ENCODE measurements around the gene TMEM87A. TPM values are rescaled to one million over a fixed set of nuclear protein-coding genes. Genes with fewer than 3 reads are reported as not detected.

Gene TMEM87A
- total RNA-seq, 1 donor from 2014 or later, result 49.5 TPM

DNA sequence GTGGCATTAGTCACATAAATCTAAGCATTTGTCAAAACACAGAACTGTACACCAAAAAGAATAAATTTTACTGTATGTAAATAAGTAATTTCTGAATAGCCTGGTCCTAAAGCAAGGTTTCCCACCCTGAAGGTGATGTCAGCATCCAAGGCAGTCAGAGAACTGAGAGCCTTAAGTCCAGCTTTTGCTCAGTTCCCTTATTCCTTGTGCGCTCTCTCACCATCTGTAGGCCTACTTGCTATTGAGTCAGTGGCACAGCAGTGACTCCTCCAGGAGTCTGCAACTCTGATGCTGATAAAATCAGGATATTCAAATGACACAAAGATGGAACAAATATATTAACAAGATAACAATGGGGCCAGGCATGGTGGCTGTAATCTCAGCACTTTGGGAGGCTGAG is 87.4 kb downstream of the TMEM87A start:
- TF ChIP-seq, protein P1, sequence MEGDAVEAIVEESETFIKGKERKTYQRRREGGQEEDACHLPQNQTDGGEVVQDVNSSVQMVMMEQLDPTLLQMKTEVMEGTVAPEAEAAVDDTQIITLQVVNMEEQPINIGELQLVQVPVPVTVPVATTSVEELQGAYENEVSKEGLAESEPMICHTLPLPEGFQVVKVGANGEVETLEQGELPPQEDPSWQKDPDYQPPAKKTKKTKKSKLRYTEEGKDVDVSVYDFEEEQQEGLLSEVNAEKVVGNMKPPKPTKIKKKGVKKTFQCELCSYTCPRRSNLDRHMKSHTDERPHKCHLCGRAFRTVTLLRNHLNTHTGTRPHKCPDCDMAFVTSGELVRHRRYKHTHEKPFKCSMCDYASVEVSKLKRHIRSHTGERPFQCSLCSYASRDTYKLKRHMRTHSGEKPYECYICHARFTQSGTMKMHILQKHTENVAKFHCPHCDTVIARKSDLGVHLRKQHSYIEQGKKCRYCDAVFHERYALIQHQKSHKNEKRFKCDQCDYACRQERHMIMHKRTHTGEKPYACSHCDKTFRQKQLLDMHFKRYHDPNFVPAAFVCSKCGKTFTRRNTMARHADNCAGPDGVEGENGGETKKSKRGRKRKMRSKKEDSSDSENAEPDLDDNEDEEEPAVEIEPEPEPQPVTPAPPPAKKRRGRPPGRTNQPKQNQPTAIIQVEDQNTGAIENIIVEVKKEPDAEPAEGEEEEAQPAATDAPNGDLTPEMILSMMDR (IDR thresholded peaks at IDR 0.05), result no peak
- Mint-ChIP-seq H3K4me3 (ENCODE audit: unreplicated experiment) (no peak overlapping the region), H3K27me3 (ENCODE audit: low read depth) (no peaks in the 10 kb centered on the region), H3K27ac (ENCODE audit: unreplicated experiment) (no peak overlapping the region), H3K4me1 (ENCODE audit: low read depth) (no peaks in the 10 kb centered on the region), H3K36me3 (ENCODE audit: low read depth) (peaks cover 50% of the 10 kb centered on the region), H3K9me3 (ENCODE audit: low read depth) (no peaks in the 10 kb centered on the region)
- no peak for DNase-seq (ENCODE audit: low spot score)

DNA sequence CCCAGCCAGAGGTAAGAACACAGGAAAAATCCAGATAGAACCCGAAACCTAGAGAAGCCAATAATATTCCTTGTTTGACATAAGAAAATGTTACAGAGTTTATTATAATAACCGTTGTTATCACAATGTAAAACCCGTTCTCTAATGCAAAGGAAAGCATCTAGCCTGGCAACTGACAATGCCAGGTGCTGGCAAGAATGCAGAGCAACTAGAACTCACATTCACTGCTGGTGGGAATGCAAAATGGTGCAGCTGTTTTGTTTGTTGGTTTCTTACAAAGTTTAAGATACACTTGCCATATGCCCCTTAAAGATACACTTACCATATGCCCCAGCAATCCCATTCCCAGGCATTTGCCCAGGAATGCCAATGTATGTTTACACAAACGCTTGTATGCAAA is 88.5 kb downstream of the TMEM87A start:
- no peak for DNase-seq (ENCODE audit: low spot score)
- no peaks in the 10 kb centered on the region for H3K4me1 Mint-ChIP-seq (ENCODE audit: low read depth)
- TF ChIP-seq, protein P1 (IDR thresholded peaks at IDR 0.05), result no peak
- H3K27me3 Mint-ChIP-seq (ENCODE audit: low read depth), result no peaks in the 10 kb centered on the region
- H3K9me3 Mint-ChIP-seq (ENCODE audit: low read depth), result no peaks in the 10 kb centered on the region
- no peak overlapping the region for H3K27ac Mint-ChIP-seq (ENCODE audit: unreplicated experiment)
- no peak overlapping the region for H3K4me3 Mint-ChIP-seq (ENCODE audit: unreplicated experiment)
- peaks cover 49% of the 10 kb centered on the region for H3K36me3 Mint-ChIP-seq (ENCODE audit: low read depth)

DNA sequence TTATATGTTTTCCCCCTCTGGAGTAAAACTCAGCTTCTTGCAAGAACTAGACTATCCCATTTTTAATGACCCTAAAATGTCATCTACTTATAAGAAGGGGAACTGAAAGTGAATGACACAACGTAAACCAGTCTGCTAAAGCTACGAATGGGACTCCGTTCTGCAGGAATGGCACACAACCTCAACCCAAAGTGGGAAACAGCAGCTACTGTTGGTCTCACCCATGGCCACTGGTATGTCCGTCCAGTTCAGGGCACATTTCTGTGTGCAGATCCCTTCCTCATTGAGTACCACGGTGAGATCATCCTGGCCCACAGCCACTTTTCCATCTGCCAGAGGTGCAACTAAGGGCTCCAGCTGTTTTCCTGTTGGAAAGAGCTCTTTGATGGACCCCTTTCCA is 88.9 kb downstream of the TMEM87A start:
- TF ChIP-seq, protein P1 (IDR thresholded peaks at IDR 0.05), result no peak
- peaks cover 50% of the 10 kb centered on the region for H3K36me3 Mint-ChIP-seq (ENCODE audit: low read depth)
- no peak for DNase-seq (ENCODE audit: low spot score)

DNA sequence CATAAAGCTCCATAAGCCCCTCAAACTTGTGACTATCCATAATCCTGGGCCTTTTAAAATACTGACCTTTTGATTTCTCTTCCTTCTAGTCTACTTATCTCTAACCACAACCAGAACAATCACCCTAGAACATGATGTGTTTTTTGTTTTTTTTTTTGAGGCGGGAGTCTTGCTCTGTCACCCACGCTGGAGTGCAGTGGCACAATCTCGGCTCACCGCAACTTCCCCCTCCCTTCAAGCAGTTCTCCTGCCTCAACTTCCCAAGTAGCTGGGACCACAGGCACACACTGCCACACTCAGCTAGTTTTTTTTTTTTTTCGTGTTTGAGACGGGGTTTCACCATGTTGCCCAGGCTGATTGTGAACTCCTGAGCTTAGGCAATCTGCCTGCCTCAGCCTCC is 90.3 kb downstream of the TMEM87A start:
- Mint-ChIP-seq H3K4me3 (ENCODE audit: unreplicated experiment) (no peak overlapping the region), H3K27ac (ENCODE audit: unreplicated experiment) (no peak overlapping the region), H3K4me1 (ENCODE audit: low read depth) (no peaks in the 10 kb centered on the region), H3K36me3 (ENCODE audit: low read depth) (peaks cover 50% of the 10 kb centered on the region), H3K27me3 (ENCODE audit: low read depth) (no peaks in the 10 kb centered on the region), H3K9me3 (ENCODE audit: low read depth) (no peaks in the 10 kb centered on the region)
- no peak for DNase-seq (ENCODE audit: low spot score)
- TF ChIP-seq, protein P1 (IDR thresholded peaks at IDR 0.05), result no peak

More for the DNA sequence above, 88.9 kb downstream of the TMEM87A start:
- no peak overlapping the region for H3K27ac Mint-ChIP-seq (ENCODE audit: unreplicated experiment)
- no peaks in the 10 kb centered on the region for H3K27me3 Mint-ChIP-seq (ENCODE audit: low read depth)
- H3K4me3 Mint-ChIP-seq (ENCODE audit: unreplicated experiment), result no peak overlapping the region
- H3K9me3 Mint-ChIP-seq (ENCODE audit: low read depth), result no peaks in the 10 kb centered on the region
- H3K4me1 Mint-ChIP-seq (ENCODE audit: low read depth), result no peaks in the 10 kb centered on the region

GRCh38 chr15:42182328-42182886 is 90.8 kb downstream of the TMEM87A start:
- no peak for DNase-seq (ENCODE audit: low spot score)
- H3K27ac Mint-ChIP-seq (ENCODE audit: unreplicated experiment), result peak overlapping the region; percentile 49
- H3K9me3 Mint-ChIP-seq (ENCODE audit: low read depth), result no peaks in the 10 kb centered on the region
- TF ChIP-seq, protein P1 (IDR thresholded peaks at IDR 0.05), result no peak
- peaks cover 51% of the 10 kb centered on the region for H3K36me3 Mint-ChIP-seq (ENCODE audit: low read depth)
- no peak overlapping the region for H3K4me3 Mint-ChIP-seq (ENCODE audit: unreplicated experiment)
- H3K27me3 Mint-ChIP-seq (ENCODE audit: low read depth), result no peaks in the 10 kb centered on the region
- H3K4me1 Mint-ChIP-seq (ENCODE audit: low read depth), result no peaks in the 10 kb centered on the region
